Mesendoderm (in vitro differentiated cells): ENCODE results near the gene CSRP2.

Experiments used
- DNase-seq: peaks from one replicate; pipeline ENCODE4 v3.0.0; 2013
- H2AK5ac ChIP-seq: 2 replicates; pipeline ENCODE4 v1.6.1; 2013; ENCODE audit warnings: low read length, inconsistent platforms
- H2BK120ac ChIP-seq: 2 replicates; pipeline ENCODE4 v1.6.1; 2013; ENCODE audit warnings: low read depth, mild to moderate bottlenecking, low read length, moderate library complexity, mixed read lengths
- H2BK15ac ChIP-seq: replicated peaks from 2 replicates; pipeline ENCODE4 v1.6.1; 2013; ENCODE audit warnings: low read depth, mild to moderate bottlenecking, moderate library complexity
- H2BK5ac ChIP-seq: 2 replicates; pipeline ENCODE4 v1.6.1; 2013; ENCODE audit warnings: low read length, inconsistent platforms
- H3K18ac ChIP-seq: 2 replicates; pipeline ENCODE4 v1.6.1; 2013; ENCODE audit warnings: mild to moderate bottlenecking, low read length, mixed read lengths
- H3K23ac ChIP-seq: one replicate; pipeline ENCODE4 v1.6.1; 2013; ENCODE audit warnings: low read length
- H3K27ac ChIP-seq: 2 replicates; pipeline ENCODE4 v1.5.1; 2013; ENCODE audit warnings: low read depth, mild to moderate bottlenecking, inconsistent platforms, low read length, moderate library complexity
- H3K27me3 ChIP-seq: 2 replicates; pipeline ENCODE4 v1.6.1; 2013; ENCODE audit warnings: low read length, control low read depth, mild to moderate bottlenecking, inconsistent platforms; ENCODE audit not compliant: insufficient read depth, poor library complexity
- H3K36me3 ChIP-seq: 2 replicates; pipeline ENCODE4 v1.6.1; 2013; ENCODE audit warnings: low read length, inconsistent platforms; ENCODE audit not compliant: control insufficient read depth, insufficient read depth
- H3K4ac ChIP-seq: one replicate; pipeline ENCODE4 v1.6.1; 2013; ENCODE audit warnings: low read depth, mild to moderate bottlenecking, low read length, moderate library complexity
- H3K4me1 ChIP-seq: 2 replicates; pipeline ENCODE4 v1.6.1; 2013; ENCODE audit warnings: low read depth, low read length, inconsistent platforms; ENCODE audit not compliant: control insufficient read depth
- H3K4me2 ChIP-seq: 2 replicates; pipeline ENCODE4 v1.6.1; 2013; ENCODE audit warnings: low read length
- H3K4me3 ChIP-seq: 2 replicates; pipeline ENCODE4 v1.5.1; 2013; ENCODE audit warnings: mild to moderate bottlenecking, low read length
- H3K56ac ChIP-seq: one replicate; pipeline ENCODE4 v1.6.1; 2013; ENCODE audit warnings: low read length
- H3K79me1 ChIP-seq: 2 replicates; pipeline ENCODE4 v1.6.1; 2013; ENCODE audit warnings: low read length, inconsistent platforms
- H3K79me2 ChIP-seq: 2 replicates; pipeline ENCODE4 v1.6.1; 2013; ENCODE audit warnings: mild to moderate bottlenecking, low read length; ENCODE audit not compliant: control insufficient read depth, insufficient read depth
- H3K9ac ChIP-seq: 2 replicates; pipeline ENCODE4 v1.6.1; 2013; ENCODE audit warnings: low read length, inconsistent platforms
- H4K5ac ChIP-seq: one replicate; pipeline ENCODE4 v1.6.1; 2013; ENCODE audit warnings: low read length
- H4K8ac ChIP-seq: one replicate; pipeline ENCODE4 v1.6.1; 2013; ENCODE audit warnings: low read depth, mild to moderate bottlenecking, control low read depth, low read length, moderate library complexity
- WGBS: extraction: QIAGEN DNeasy Blood & Tissue Kit; methylation state at CpG from one replicate; pipeline ENCODE4 v1.1.7; 2013; ENCODE audit warnings: low lambda C conversion rate, missing lambda C conversion rate; ENCODE audit not compliant: insufficient coverage; ENCODE audit errors: extremely low coverage; 5-methylcytosine and 5-hydroxymethylcytosine counted together

The CSRP2 gene

DNA sequence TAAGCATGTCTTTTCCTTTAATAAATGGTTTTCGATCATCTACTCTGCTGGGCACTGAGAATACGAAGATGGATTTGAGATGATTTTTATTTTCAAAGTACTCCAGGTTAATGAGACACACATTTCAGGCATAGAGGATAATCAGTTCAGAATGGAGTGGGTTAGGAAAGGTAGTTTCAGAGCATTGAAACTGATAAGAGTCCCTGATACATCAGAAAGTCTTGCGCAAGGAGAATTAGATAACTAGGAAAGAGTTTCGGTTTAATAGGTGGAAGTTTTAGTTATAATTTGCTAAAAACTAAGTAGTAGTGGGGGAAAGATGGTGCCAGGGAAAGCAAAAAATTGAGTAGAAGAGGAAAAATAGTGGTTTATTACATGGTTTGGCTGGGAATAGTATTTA is 64.8 kb downstream of the CSRP2 start:
- no peak overlapping the region for H3K27ac ChIP-seq
- H2BK15ac ChIP-seq: no peak overlapping the region
- H3K23ac ChIP-seq: no peak overlapping the region
- no peak overlapping the region for H3K4me3 ChIP-seq
- H3K18ac ChIP-seq: no peak overlapping the region
- no peak overlapping the region for H2BK120ac ChIP-seq
- no peak overlapping the region for H4K8ac ChIP-seq
- 100% methylated on average over 2 of the region's 4 CpGs for WGBS
- no peaks in the 10 kb centered on the region for H3K4me1 ChIP-seq
- H3K4me2 ChIP-seq: no peak overlapping the region
- DNase-seq: no peak
- H4K5ac ChIP-seq: no peak overlapping the region
- H3K56ac ChIP-seq: no peak overlapping the region
- no peak overlapping the region for H3K4ac ChIP-seq
- no peak overlapping the region for H2AK5ac ChIP-seq
- no peaks in the 10 kb centered on the region for H3K36me3 ChIP-seq
- no peaks in the 10 kb centered on the region for H3K79me1 ChIP-seq
- H3K27me3 ChIP-seq: no peaks in the 10 kb centered on the region
- H3K79me2 ChIP-seq: no peaks in the 10 kb centered on the region
- H3K9ac ChIP-seq: no peak overlapping the region
- no peak overlapping the region for H2BK5ac ChIP-seq

DNA sequence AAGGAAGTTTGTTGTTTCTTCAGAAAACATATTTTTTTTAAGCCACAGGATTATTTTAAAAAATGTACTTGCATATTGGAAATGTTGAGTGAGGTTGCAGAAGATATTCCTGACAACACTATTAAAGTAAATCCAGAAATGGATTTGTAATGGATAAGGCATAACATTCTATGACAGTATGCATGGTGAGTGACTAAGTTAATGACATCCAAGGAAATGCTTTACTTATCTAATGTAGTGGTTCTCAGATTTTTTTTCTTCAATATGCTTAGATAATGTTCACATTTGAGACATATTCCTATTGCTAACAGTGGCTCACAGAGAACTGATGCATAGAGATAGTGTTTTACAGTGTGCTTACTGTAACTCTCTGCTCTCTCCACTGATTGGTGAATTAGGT is 65.6 kb downstream of the CSRP2 start:
- Histone ChIP-seq H3K4ac (no peak overlapping the region), H3K23ac (no peak overlapping the region), H2AK5ac (no peak overlapping the region), H3K4me2 (no peak overlapping the region), H3K18ac (no peak overlapping the region), H2BK15ac (no peak overlapping the region), H2BK120ac (no peak overlapping the region), H4K5ac (no peak overlapping the region), H3K9ac (no peak overlapping the region), H3K56ac (no peak overlapping the region), H2BK5ac (no peak overlapping the region), H3K27ac (no peak overlapping the region), H3K79me1 (no peaks in the 10 kb centered on the region), H3K36me3 (no peaks in the 10 kb centered on the region), H3K4me1 (no peaks in the 10 kb centered on the region), H3K4me3 (no peak overlapping the region), H3K27me3 (no peaks in the 10 kb centered on the region), H4K8ac (no peak overlapping the region), H3K79me2 (no peaks in the 10 kb centered on the region)
- DNase-seq: no peak

DNA sequence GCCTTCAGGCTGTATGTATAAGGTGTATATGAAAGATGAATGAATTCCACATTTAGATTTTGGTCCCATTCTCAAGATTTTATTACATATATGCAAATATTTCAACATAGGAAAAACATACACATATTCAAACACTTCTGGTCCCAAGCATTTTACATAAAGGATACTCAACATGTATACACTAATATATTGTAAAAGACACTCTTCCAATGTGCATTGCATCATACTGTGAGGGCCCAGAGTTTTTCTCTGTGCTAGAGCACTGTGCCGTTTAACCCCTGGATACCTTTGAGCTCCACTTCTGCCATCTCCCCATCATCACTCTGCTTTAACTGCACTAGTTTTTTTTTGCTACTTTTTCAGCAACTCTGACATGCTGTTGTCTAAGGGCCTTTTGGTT is 66.8 kb downstream of the CSRP2 start:
- Histone ChIP-seq H3K4me1 (no peaks in the 10 kb centered on the region), H3K4me2 (no peak overlapping the region), H3K79me2 (no peaks in the 10 kb centered on the region), H2AK5ac (no peak overlapping the region), H3K4ac (no peak overlapping the region), H3K9ac (no peak overlapping the region), H3K79me1 (no peaks in the 10 kb centered on the region), H3K18ac (no peak overlapping the region), H4K5ac (no peak overlapping the region), H3K23ac (no peak overlapping the region), H3K27me3 (no peaks in the 10 kb centered on the region), H3K56ac (no peak overlapping the region), H3K27ac (no peak overlapping the region), H3K4me3 (no peak overlapping the region), H4K8ac (no peak overlapping the region), H2BK15ac (no peak overlapping the region), H2BK120ac (no peak overlapping the region), H2BK5ac (no peak overlapping the region), H3K36me3 (no peaks in the 10 kb centered on the region)
- DNase-seq: no peak
- no CpG with 5 or more reads among the region's 1 CpG for whole genome bisulfite sequencing

DNA sequence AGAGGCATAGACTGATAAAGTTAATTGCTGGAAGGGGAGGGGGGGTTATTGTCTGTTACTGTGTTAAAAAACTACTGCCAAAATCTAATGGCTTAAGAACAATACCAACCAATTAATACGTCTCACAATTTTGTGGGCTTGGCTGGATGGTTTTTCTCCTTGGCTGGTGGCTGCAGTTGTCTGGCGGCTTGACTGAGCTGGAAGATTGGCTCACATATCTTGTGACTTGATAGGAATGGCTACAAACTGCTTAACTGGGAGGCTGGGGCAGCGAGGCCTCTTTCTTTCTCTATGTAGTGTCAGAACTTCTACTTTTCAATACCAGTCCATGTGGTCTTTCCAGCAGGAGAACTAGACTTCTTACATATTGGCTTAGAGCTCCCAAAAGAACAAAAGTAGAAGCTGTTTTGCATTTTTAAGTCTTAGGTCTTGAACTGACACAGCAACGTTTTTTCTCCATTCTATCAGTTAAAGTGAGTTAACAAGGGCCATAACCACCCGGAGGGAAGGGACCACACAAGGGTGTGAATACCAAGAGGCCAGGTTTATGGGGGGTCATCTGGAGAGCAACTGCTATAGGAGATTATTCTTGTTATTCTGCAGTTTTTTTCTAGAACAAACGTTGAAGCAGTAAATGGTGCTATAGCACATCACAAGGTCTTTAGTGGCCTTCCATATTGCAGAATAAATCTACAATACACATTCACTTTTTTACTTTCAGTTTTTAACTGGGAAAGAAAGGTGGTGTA is 68.0 kb downstream of the CSRP2 start:
- Histone ChIP-seq H3K56ac (no peak overlapping the region), H3K9ac (no peak overlapping the region), H3K79me2 (no peaks in the 10 kb centered on the region), H3K4me1 (no peaks in the 10 kb centered on the region), H2BK120ac (no peak overlapping the region), H2AK5ac (no peak overlapping the region), H3K4me2 (no peak overlapping the region), H4K8ac (no peak overlapping the region), H3K79me1 (no peaks in the 10 kb centered on the region), H3K27ac (no peak overlapping the region), H3K18ac (no peak overlapping the region), H2BK5ac (no peak overlapping the region), H3K4me3 (no peak overlapping the region), H3K23ac (no peak overlapping the region), H3K36me3 (no peaks in the 10 kb centered on the region), H4K5ac (no peak overlapping the region), H2BK15ac (no peak overlapping the region), H3K27me3 (no peaks in the 10 kb centered on the region), H3K4ac (no peak overlapping the region)
- DNase-seq: peak; percentile 37
- no CpG with 5 or more reads among the region's 6 CpGs for WGBS
